Subcutaneous adipose tissue (tissue), 4 donors: ENCODE data around the gene XPC. TPM values are rescaled to one million over a fixed set of nuclear protein-coding genes. Genes with fewer than 3 reads are reported as not detected.

Experiments used
- CTCF ChIP-seq: fragments of 450-650 bp; IDR thresholded peaks from one replicate; pipeline ENCODE4 v1.5.1; 2016; ENCODE audit warnings: low read depth, mild to moderate bottlenecking, control low read depth, antibody characterized with exemption, moderate library complexity
- total RNA-seq, 4 donors: library from RNA; depleted of rRNA; stranded (reverse); fragments of >200 nt; gene quantifications; one replicate each; pipeline ENCODE4 v1.1.0, GENCODE V29; 2016

XPC gene
- total RNA-seq = 10 to 100 TPM; 25.4 to 70.6 (median 46.0) TPM

GRCh38 chr3:14178247-14179113 is at the start of gene XPC, which contains the start of gene LSM3:
Gene XPC, minus strand, starts transcription at chr3:14178601. Its CDS starts 33 bp downstream, at chr3:14178568.
Gene LSM3, plus strand, starts transcription at chr3:14178817. Its CDS starts 44 bp downstream, at chr3:14178861.
- no peak for TF ChIP-seq CTCF

- TF ChIP-seq CTCF = no peak
Observed at GRCh38 chr3:14227856-14228255, 49.5 kb upstream of the XPC start.

GRCh38 chr3:14225421-14225820 is 47.0 kb upstream of the XPC start:
- no peak for TF ChIP-seq CTCF

GRCh38 chr3:14224895-14225294 is 46.5 kb upstream of the XPC start:
- no peak for TF ChIP-seq CTCF

GRCh38 chr3:14223595-14223994 is 45.2 kb upstream of the XPC start:
- no peak for TF ChIP-seq CTCF

GRCh38 chr3:14222900-14223594 is 44.6 kb upstream of the XPC start:
- no peak for TF ChIP-seq CTCF

- TF ChIP-seq CTCF = no peak
Observed at GRCh38 chr3:14222457-14222856, 44.1 kb upstream of the XPC start.
